B cell (primary cell): ENCODE results near the gene ERMAP. TPM values are rescaled to one million over a fixed set of nuclear protein-coding genes. Genes with fewer than 3 reads are reported as not detected.

Experiments
- ATAC-seq: fragments of 200-7000 bp; cut with Tn5 transposase; one replicate; pipeline ENCODE4 v1.10.0; 2021; ENCODE audit warnings: low read depth, mild to moderate bottlenecking, moderate number of reproducible peaks, moderate library complexity
- CTCF ChIA-PET: fragments of 350-600 bp; sonication (Branson Sonifier 250); formaldehyde crosslinking; loops from one replicate; lab custom pipeline; 2021; ENCODE audit warnings: antibody characterized with exemption, inconsistent platforms; lab: Charles Lee
- POLR2A ChIA-PET: fragments of 350-600 bp; sonication (Branson Sonifier 250); formaldehyde crosslinking; loops from one replicate; lab custom pipeline; 2021; ENCODE audit warnings: antibody characterized with exemption; lab: Charles Lee
- DNase-seq: peaks from one replicate; pipeline ENCODE4 v3.0.0; 2013
- H2AFZ ChIP-seq: 2 replicates; pipeline ENCODE4 v1.6.1; 2012; ENCODE audit warnings: mild to moderate bottlenecking, low read depth, low read length; ENCODE audit not compliant: insufficient read depth, poor library complexity, severe bottlenecking
- H3K27ac ChIP-seq, 2 donors: 1 replicate in 1 of 2; 2 replicates in 1 of 2; pipeline ENCODE4 v1.5.1; 2012 to 2013; ENCODE audit warnings: low read length in 2 of 2, mild to moderate bottlenecking in 2 of 2, moderate library complexity in 1 of 2
- H3K27me3 ChIP-seq, 4 experiments: fragments of 200-600 bp in 1 of 4; sonication (generic) in 1 of 4; replicated peaks in 1 of 4; 1 replicate in 2 of 4; 2 replicates in 2 of 4; pipeline versions ENCODE4 v1.6.1 to v1.7.0; 2013 to 2016; ENCODE audit warnings: low read length in 3 of 4, mild to moderate bottlenecking in 2 of 4, mixed read lengths in 1 of 4, moderate library complexity in 1 of 4; ENCODE audit not compliant: insufficient read depth in 4 of 4, control insufficient read depth in 3 of 4; ENCODE audit errors: control extremely low read depth in 1 of 4
- H3K36me3 ChIP-seq, 2 experiments: replicated peaks in 1 of 2; 1 replicate in 1 of 2; 2 replicates in 1 of 2; pipeline versions ENCODE4 v1.6.1 to v1.7.1; 2013; ENCODE audit warnings: low read length in 1 of 2; ENCODE audit not compliant: insufficient read depth in 2 of 2, control insufficient read depth in 1 of 2; ENCODE audit errors: control extremely low read depth in 1 of 2, extremely low read depth in 1 of 2
- H3K4me1 ChIP-seq, 2 donors: fragments of 200-600 bp in 1 of 2; sonication (generic) in 1 of 2; 1 replicate in 1 of 2; 2 replicates in 1 of 2; pipeline versions ENCODE4 v1.5.1 to v1.6.1; 2013 to 2017; ENCODE audit warnings: low read length in 2 of 2; ENCODE audit not compliant: control insufficient read depth in 2 of 2, insufficient read depth in 2 of 2
- H3K4me2 ChIP-seq: replicated peaks from 2 replicates; pipeline ENCODE3; 2012; ENCODE audit warnings: mild to moderate bottlenecking, low read depth, low read length; ENCODE audit not compliant: poor library complexity, severe bottlenecking
- H3K4me3 ChIP-seq, 5 experiments: fragments of 200-600 bp in 1 of 5; sonication (generic) in 1 of 5; 1 replicate in 3 of 5; 2 replicates in 2 of 5; pipeline versions ENCODE4 v1.5.1 to v1.7.0; 2011 to 2016; ENCODE audit warnings: low read length in 4 of 5, mild to moderate bottlenecking in 4 of 5, low read depth in 2 of 5, control low read depth in 1 of 5, moderate library complexity in 1 of 5; ENCODE audit not compliant: insufficient read depth in 1 of 5; ENCODE audit errors: control extremely low read depth in 1 of 5, extremely low read depth in 1 of 5
- H3K79me2 ChIP-seq: fragments of 200-600 bp; sonication (generic); one replicate; pipeline ENCODE4 v1.6.0; 2016; ENCODE audit warnings: low read length; ENCODE audit not compliant: control insufficient read depth, insufficient read depth
- H3K9ac ChIP-seq: fragments of 200-600 bp; sonication (generic); 2 replicates; pipeline ENCODE4 v1.6.1; 2017; ENCODE audit warnings: mild to moderate bottlenecking, low read length, moderate library complexity
- H3K9me3 ChIP-seq, 3 donors: one replicate each; pipeline versions ENCODE4 v1.6.1 to v1.7.1; 2013; ENCODE audit warnings: low read length in 2 of 3; ENCODE audit not compliant: control insufficient read depth in 2 of 3, insufficient read depth in 1 of 3; ENCODE audit errors: control extremely low read depth in 1 of 3
- H4K20me1 ChIP-seq: 2 replicates; pipeline ENCODE4 v1.6.0; 2012; ENCODE audit warnings: mild to moderate bottlenecking, low read length; ENCODE audit not compliant: insufficient read depth, control insufficient read depth, poor library complexity, severe bottlenecking
- H3K27ac Mint-ChIP-seq: one replicate; pipeline ENCODE4 v1.8.0; 2021; ENCODE audit warnings: mixed read lengths
- H3K27me3 Mint-ChIP-seq: one replicate; pipeline ENCODE4 v1.8.0; 2021; ENCODE audit warnings: mixed read lengths
- H3K4me1 Mint-ChIP-seq: one replicate; pipeline ENCODE4 v1.8.0; 2021; ENCODE audit warnings: mixed read lengths
- H3K4me3 Mint-ChIP-seq: one replicate; pipeline ENCODE4 v1.8.0; 2021; ENCODE audit warnings: mixed read lengths
- H3K9me3 Mint-ChIP-seq: one replicate; pipeline ENCODE4 v1.8.0; 2022; ENCODE audit warnings: mixed read lengths; ENCODE audit not compliant: insufficient read depth
- CTCF ChIP-seq: fragments of 200-600 bp; IDR thresholded peaks from one replicate; pipeline ENCODE4 v1.8.0; 2022; ENCODE audit warnings: antibody characterized with exemption, mild to moderate bottlenecking
- EZH2 ChIP-seq: IDR thresholded peaks from 2 replicates; pipeline ENCODE4 v1.6.1; 2012; ENCODE audit warnings: borderline replicate concordance, low read depth, mild to moderate bottlenecking, moderate library complexity, low read length; ENCODE audit not compliant: insufficient read depth, poor library complexity, severe bottlenecking
- WGBS: methylation state at CpG from one replicate; pipeline ENCODE4 v1.1.5; 2013; ENCODE audit warnings: missing lambda C conversion rate; ENCODE audit not compliant: insufficient coverage; 5-methylcytosine and 5-hydroxymethylcytosine counted together
- intact Hi-C: fragments of 100-400 bp; cut with micrococcal nuclease; formaldehyde crosslinking; loops from one replicate; pipeline ENCODE4 v1.10.0; 2022
- polyA plus RNA-seq: library from polyadenylated mRNA; depleted of rRNA; stranded (reverse); fragments of >200 nt; gene quantifications from 2 replicates; pipeline ENCODE4 v1.2.3, GENCODE V29; 2012
- total RNA-seq, 2 donors: library from RNA; stranded (reverse); fragments of 120-200 nt in 1 of 2; gene quantifications; 1 replicate in 1 of 2; 2 replicates in 1 of 2; pipeline versions ENCODE4 v1.2.3 to v1.2.4, GENCODE V29; 2013 to 2022

Gene ERMAP
- total and polyA plus RNA-seq, 2 donors (not counting 1 experiment from before 2014, with no cell fraction given) = 4.9 to 13.1 TPM

DNA sequence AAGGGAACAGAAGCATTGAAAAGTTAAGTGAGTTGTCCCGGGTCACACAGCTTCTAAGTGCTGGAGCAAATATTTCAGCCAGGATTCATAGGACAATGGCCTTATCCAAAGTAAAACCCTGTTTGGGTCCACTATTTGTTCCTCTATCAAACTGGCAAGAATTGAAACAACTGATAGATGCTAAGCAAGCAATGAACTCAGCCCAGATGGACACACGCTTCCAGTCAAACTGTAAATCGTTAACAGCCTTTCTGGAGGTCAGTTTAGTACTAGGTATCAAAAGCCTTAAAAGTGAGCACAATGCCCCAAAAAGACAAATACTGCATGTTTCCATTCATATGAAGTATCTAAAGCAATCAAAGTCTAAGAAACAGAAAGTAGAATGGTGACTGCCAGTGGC lies 1.1 kb downstream of the ERMAP start:
- H3K27ac ChIP-seq = no peak overlapping the region
- no peak for TF ChIP-seq EZH2
- TF ChIP-seq CTCF = no peak
- H4K20me1 ChIP-seq = no peaks in the 10 kb centered on the region
- ChIA-PET CTCF (interaction anchor here (0.8 to 1.2 kb wide), 3 partner anchors 26 to 255 kb away, joined by 3 to 8 read pairs (median 4); partner anchors contain the start of gene ZNF691), POLR2A (interaction anchor here (0.6 to 2.4 kb wide), 4 partner anchors 10 to 136 kb away, joined by 3 to 16 read pairs (median 4); partner anchors contain the start of genes YBX1 and ZNF691)
- H3K9me3 ChIP-seq = no peaks in the 10 kb centered on the region
- H3K79me2 ChIP-seq = peaks cover 19% of the 10 kb centered on the region
- no peaks in the 10 kb centered on the region for H3K27me3 ChIP-seq
- no peak for ATAC-seq
- intact Hi-C loops = loop anchor here (1.0 to 2.0 kb wide), 8 partner anchors 28 to 362 kb away; partner anchors contain the start of genes C1orf50, CFAP57, EBNA1BP2 and P3H1
- 100% methylated on average over 1 of the region's 3 CpGs for WGBS
- peaks cover 20% of the 10 kb centered on the region for H3K4me1 Mint-ChIP-seq
- H3K27me3 Mint-ChIP-seq = no peaks in the 10 kb centered on the region
- peaks cover 13% of the 10 kb centered on the region in 2 donors for H3K4me1 ChIP-seq
- no peak overlapping the region for H3K9ac ChIP-seq
- peak overlapping the region; percentile 89 for H3K4me3 Mint-ChIP-seq
- H2AFZ ChIP-seq = peak overlapping the region; percentile 92
- H3K27ac Mint-ChIP-seq = no peak overlapping the region
- H3K9me3 Mint-ChIP-seq = no peaks in the 10 kb centered on the region
- no peak overlapping the region for H3K4me3 ChIP-seq
- no peak for DNase-seq
- peak overlapping the region; percentile 89 for H3K4me2 ChIP-seq
- peaks cover 0 to 3% of the 10 kb centered on the region in 2 experiments for H3K36me3 ChIP-seq

DNA sequence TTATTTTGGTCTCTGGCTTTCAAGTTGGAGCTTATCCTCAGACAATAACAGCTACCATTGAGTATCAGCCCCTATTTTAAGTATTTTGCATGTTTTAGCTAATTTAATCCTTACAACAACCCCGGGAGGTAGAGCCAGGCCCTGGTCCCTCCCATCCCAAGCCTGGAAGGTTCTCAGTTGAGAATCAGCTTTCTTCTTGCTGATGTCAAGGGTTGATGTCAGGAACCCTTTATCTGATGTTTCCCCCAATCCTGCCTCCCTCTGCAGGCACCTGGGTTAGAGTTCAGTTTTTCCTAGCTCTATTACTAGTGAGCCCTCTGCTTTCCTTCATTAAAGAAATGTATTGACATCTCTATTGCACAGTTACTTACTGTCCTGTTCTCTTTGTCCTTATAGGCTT lies 3.9 kb downstream of the ERMAP start:
- Histone ChIP-seq H3K27me3 (no peaks in the 10 kb centered on the region), H3K36me3 (no peaks in the 10 kb centered on the region), H3K9ac (no peak overlapping the region), H3K27ac (no peak overlapping the region), H3K4me1 (peaks cover 12 to 13% of the 10 kb centered on the region in 2 donors), H3K4me2 (no peak overlapping the region), H3K9me3 (no peaks in the 10 kb centered on the region), H3K4me3 (no peak overlapping the region), H4K20me1 (no peaks in the 10 kb centered on the region), H3K79me2 (peaks cover 14% of the 10 kb centered on the region), H2AFZ (no peak overlapping the region)
- ChIA-PET POLR2A (interaction anchor here (1.5 kb wide), 1 partner anchor 24 kb away, joined by 3 read pairs; no protein-coding TSS in a partner anchor), CTCF (interaction anchor here (1.2 kb wide), 1 partner anchor 406 kb away, joined by 3 read pairs; no protein-coding TSS in a partner anchor)
- 100% methylated on average over 1 of the region's 1 CpG for WGBS
- peaks cover 18% of the 10 kb centered on the region for H3K4me1 Mint-ChIP-seq
- H3K9me3 Mint-ChIP-seq = no peaks in the 10 kb centered on the region
- intact Hi-C loops = no loop called here
- ATAC-seq (no peak), DNase-seq (no peak)
- H3K4me3 Mint-ChIP-seq = no peak overlapping the region
- H3K27ac Mint-ChIP-seq = no peak overlapping the region
- H3K27me3 Mint-ChIP-seq = no peaks in the 10 kb centered on the region
- TF ChIP-seq CTCF (no peak), EZH2 (no peak)
